Body of pancreas (tissue), 4 donors: Measurements from ENCODE around the gene WIPI1. TPM values are rescaled to one million over a fixed set of nuclear protein-coding genes. Genes with fewer than 3 reads are reported as not detected.

ENCODE experiments used
- ATAC-seq: fragments of 150-250 bp; one replicate; pipeline ENCODE4 v1.9.1; 2016
- DNase-seq, 4 donors: peaks; one replicate each; pipeline ENCODE4 v3.0.0-alpha.2; 2019
- H3K27ac ChIP-seq, 4 donors: fragments of 200-600 bp; sonication (generic); 1 replicate in 3 of 4; 2 replicates in 1 of 4; pipeline versions ENCODE4 v1.5.1 to v1.6.1; 2016 to 2019; ENCODE audit warnings: mild to moderate bottlenecking in 1 of 4, mixed read lengths in 1 of 4, moderate library complexity in 1 of 4
- H3K27me3 ChIP-seq, 2 donors: fragments of 200-600 bp; sonication (generic); one replicate each; pipeline ENCODE4 v1.6.0; 2016; ENCODE audit warnings: mild to moderate bottlenecking in 1 of 2
- H3K36me3 ChIP-seq, 2 donors: fragments of 200-600 bp; sonication (generic); replicated peaks in 1 of 2; 2 replicates each; pipeline ENCODE4 v1.5.1; 2016; ENCODE audit warnings: low read depth in 2 of 2; ENCODE audit not compliant: insufficient read depth in 1 of 2
- H3K4me1 ChIP-seq: fragments of 200-600 bp; sonication (generic); one replicate; pipeline ENCODE4 v1.6.0; 2016
- H3K4me3 ChIP-seq, 2 donors: fragments of 200-600 bp; sonication (generic); 1 replicate in 1 of 2; 2 replicates in 1 of 2; pipeline ENCODE4 v1.5.1; 2016 to 2019
- H3K9me3 ChIP-seq, 3 donors: fragments of 200-600 bp; sonication (generic); 1 replicate in 2 of 3; 2 replicates in 1 of 3; pipeline ENCODE4 v1.5.1; 2016
- CTCF ChIP-seq, 7 experiments: fragments of 450-650 bp in 4 of 7; fragments of 200-600 bp in 3 of 7; sonication (generic) in 3 of 7; IDR thresholded peaks; one replicate each; pipeline ENCODE4 v1.5.1; 2016 to 2019; ENCODE audit warnings: antibody characterized with exemption in 7 of 7
- POLR2A ChIP-seq, 3 donors: fragments of 450-650 bp; IDR thresholded peaks; one replicate each; pipeline ENCODE4 v1.6.1; 2016; ENCODE audit warnings: antibody characterized with exemption in 3 of 3, mild to moderate bottlenecking in 2 of 3
- WGBS, 2 donors: methylation state at CpG; one replicate each; pipeline ENCODE4 v1.1.5; 2017; 5-methylcytosine and 5-hydroxymethylcytosine counted together
- intact Hi-C: fragments of 100-400 bp; cut with DNase I; formaldehyde crosslinking; loops from one replicate; pipeline ENCODE4 v1.15.1; 2023
- total RNA-seq, 2 donors: library from RNA; depleted of rRNA; stranded (reverse); fragments of >200 nt; gene quantifications; one replicate each; pipeline ENCODE4 v1.1.0, GENCODE V29; 2016

Gene WIPI1
- total RNA-seq, 2 donors from 2014 or later, result 20.5 to 22.4 TPM

DNA sequence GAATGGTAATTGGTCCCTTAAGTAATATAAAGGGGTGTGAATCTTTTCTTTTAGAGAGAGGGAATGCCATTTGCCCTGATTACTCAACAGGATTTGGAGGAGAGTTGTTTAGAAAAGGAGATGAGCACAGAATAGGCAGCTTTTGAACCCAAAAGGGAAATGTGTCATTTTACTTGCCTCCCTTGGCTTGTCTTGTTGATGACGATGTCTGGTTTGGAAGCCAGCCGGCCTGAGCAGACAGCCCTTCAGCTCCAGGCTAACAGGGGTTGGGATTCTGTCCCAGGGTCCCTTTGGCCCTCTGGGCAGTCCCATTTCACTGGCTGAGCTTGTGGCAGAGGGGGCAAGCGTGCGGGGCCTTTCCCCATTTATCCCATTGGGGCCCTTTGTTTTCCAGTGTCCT, 32.6 kb upstream of the WIPI1 start:
- no peaks in the 10 kb centered on the region for H3K36me3 ChIP-seq
- peaks cover 31% of the 10 kb centered on the region for H3K4me1 ChIP-seq
- TF ChIP-seq POLR2A (IDR thresholded peaks at IDR 0.05) (no peak), CTCF (IDR thresholded peaks at IDR 0.05) (no peak)
- H3K27ac ChIP-seq, result no peak overlapping the region
- ATAC-seq, result no peak
- DNase-seq, result no peak
- WGBS, 2 donors, result 69 to 80% methylated on average over 3 to 4 of the region's 4 CpGs
- H3K9me3 ChIP-seq, result no peaks in the 10 kb centered on the region
- no peak overlapping the region for H3K4me3 ChIP-seq
- no peaks in the 10 kb centered on the region for H3K27me3 ChIP-seq
- intact Hi-C loops, result no loop called here

- intact Hi-C loops, result no loop called here
- Histone ChIP-seq H3K4me3 (no peak overlapping the region), H3K36me3 (no peaks in the 10 kb centered on the region), H3K27ac (no peak overlapping the region), H3K27me3 (no peaks in the 10 kb centered on the region), H3K4me1 (no peaks in the 10 kb centered on the region), H3K9me3 (no peaks in the 10 kb centered on the region)
- DNase-seq, result no peak
- no peak for ATAC-seq
- TF ChIP-seq POLR2A (IDR thresholded peaks at IDR 0.05), result no peak
- TF ChIP-seq CTCF (IDR thresholded peaks at IDR 0.05), result no peak
- WGBS, 2 donors, result 43 to 58% methylated on average over 2 of the region's 2 CpGs
Measured at GRCh38 chr17:68484458-68484857, 27.2 kb upstream of the WIPI1 start.

- DNase-seq, result no peak
- Histone ChIP-seq H3K4me1 (no peaks in the 10 kb centered on the region), H3K9me3 (no peaks in the 10 kb centered on the region), H3K27ac (no peak overlapping the region), H3K27me3 (no peaks in the 10 kb centered on the region), H3K4me3 (no peak overlapping the region), H3K36me3 (no peaks in the 10 kb centered on the region)
- TF ChIP-seq CTCF (IDR thresholded peaks at IDR 0.05) (no peak), POLR2A (IDR thresholded peaks at IDR 0.05) (no peak)
- ATAC-seq, result no peak
- 18 to 26% methylated on average over 4 of the region's 4 CpGs for WGBS, 2 donors
- intact Hi-C loops, result no loop called here
Measured at GRCh38 chr17:68482576-68483041, 25.3 kb upstream of the WIPI1 start.

DNA sequence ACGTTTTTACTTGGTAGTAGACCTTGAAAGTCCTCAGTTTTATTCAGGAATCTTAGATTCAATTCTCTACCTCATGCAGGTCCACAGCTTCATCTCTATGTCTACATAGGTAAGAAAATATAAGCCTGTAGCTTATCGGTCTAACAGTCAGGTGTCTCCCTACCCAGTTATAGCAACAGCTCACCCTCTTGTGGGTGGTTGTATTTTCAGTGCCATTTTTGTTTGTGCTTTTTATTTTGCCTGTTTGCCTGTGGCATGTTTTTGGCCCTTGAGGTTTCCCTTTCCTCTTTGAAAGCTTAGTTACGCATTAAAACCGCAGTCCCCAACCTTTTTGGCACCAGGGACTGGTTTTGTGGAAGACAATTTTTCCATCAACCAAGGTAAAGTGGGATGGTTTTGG, 23.6 kb upstream of the WIPI1 start:
- DNase-seq, result no peak
- Histone ChIP-seq H3K36me3 (no peaks in the 10 kb centered on the region), H3K9me3 (no peaks in the 10 kb centered on the region), H3K27ac (no peak overlapping the region), H3K4me3 (no peak overlapping the region), H3K4me1 (no peaks in the 10 kb centered on the region), H3K27me3 (no peaks in the 10 kb centered on the region)
- TF ChIP-seq POLR2A (IDR thresholded peaks at IDR 0.05) (no peak), CTCF (IDR thresholded peaks at IDR 0.05) (no peak)
- intact Hi-C loops, result no loop called here
- ATAC-seq, result no peak
- WGBS, 2 donors, result 72 to 81% methylated on average over 4 of the region's 4 CpGs

GRCh38 chr17:68470961-68471360, 13.7 kb upstream of the WIPI1 start:
- no peak for ATAC-seq
- Histone ChIP-seq H3K4me1 (peaks cover 16% of the 10 kb centered on the region), H3K4me3 (no peak overlapping the region), H3K36me3 (no peaks in the 10 kb centered on the region), H3K27ac (no peak overlapping the region), H3K27me3 (no peaks in the 10 kb centered on the region), H3K9me3 (no peaks in the 10 kb centered on the region)
- intact Hi-C loops, result no loop called here
- WGBS, 2 donors, result 88 to 96% methylated on average over 1 of the region's 1 CpG
- DNase-seq, result no peak
- TF ChIP-seq POLR2A (IDR thresholded peaks at IDR 0.05) (no peak), CTCF (IDR thresholded peaks at IDR 0.05) (no peak)
